ENCODE measurements around the gene PCDH9.
"Not testable (repeated sequence)": the region's sequence is repeated elsewhere in the genome, so short reads cannot be mapped to it uniquely, and the experiment has no call there.

The PCDH9 gene

GRCh38 chr13:66624302-66624701 is 605.8 kb downstream of the PCDH9 start:
- Histone ChIP-seq H3K79me2 (ENCODE audit: control insufficient read depth, insufficient read depth, low read length, unreplicated experiment) (no peaks in the 10 kb centered on the region), H3K36me3 (ENCODE audit: insufficient read depth, low read length) (no peaks in the 10 kb centered on the region), H3K4me3 (ENCODE audit: low read depth, low read length) (no peak overlapping the region), H3K27me3 (ENCODE audit: insufficient read depth, low read length) (no peaks in the 10 kb centered on the region), H3K27ac (ENCODE audit: low read depth, low read length) (no peak overlapping the region), H2AFZ (ENCODE audit: low read length, unreplicated experiment) (no peak overlapping the region), H3K4me1 (ENCODE audit: control insufficient read depth, insufficient read depth, low read length, unreplicated experiment) (no peaks in the 10 kb centered on the region)

- Histone ChIP-seq H3K4me3 (ENCODE audit: low read depth, low read length) (no peak overlapping the region), H3K36me3 (ENCODE audit: insufficient read depth, low read length) (no peaks in the 10 kb centered on the region), H3K27ac (ENCODE audit: low read depth, low read length) (no peak overlapping the region), H3K4me1 (ENCODE audit: control insufficient read depth, insufficient read depth, low read length, unreplicated experiment) (no peaks in the 10 kb centered on the region), H3K27me3 (ENCODE audit: insufficient read depth, low read length) (no peaks in the 10 kb centered on the region), H2AFZ (ENCODE audit: low read length, unreplicated experiment) (no peak overlapping the region), H3K79me2 (ENCODE audit: control insufficient read depth, insufficient read depth, low read length, unreplicated experiment) (no peaks in the 10 kb centered on the region)
Measured at GRCh38 chr13:66623129-66623820, 606.9 kb downstream of the PCDH9 start.

DNA sequence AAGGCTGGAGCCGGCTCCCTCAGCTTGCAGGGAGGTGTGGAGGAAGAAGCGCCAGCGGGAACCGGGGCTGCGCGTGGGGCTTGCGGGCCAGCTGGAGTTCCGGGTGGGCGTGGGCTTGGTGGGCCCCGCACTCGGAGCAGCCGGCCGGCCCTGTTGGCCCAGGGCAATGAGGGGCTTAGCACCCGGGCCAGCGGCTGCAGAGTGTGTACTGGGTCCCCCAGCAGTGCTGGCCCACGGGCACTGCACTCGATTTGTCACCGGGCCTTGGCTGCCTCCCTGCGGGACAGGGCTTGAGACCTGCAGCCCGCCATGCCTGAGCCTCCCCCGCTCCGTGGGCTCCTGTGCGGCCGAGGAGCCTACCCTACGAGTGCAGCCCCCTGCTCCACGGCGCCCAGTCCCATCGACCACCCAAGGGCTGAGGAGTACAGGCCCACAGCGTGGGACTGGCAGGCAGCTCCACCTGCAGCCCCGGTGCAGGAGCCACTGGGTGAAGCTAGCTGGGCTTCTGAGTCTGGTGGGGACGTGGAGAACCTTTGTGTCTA is 608.2 kb downstream of the PCDH9 start:
- not testable (repeated sequence) for H3K4me3 ChIP-seq (ENCODE audit: low read depth, low read length); H3K27me3 ChIP-seq (ENCODE audit: insufficient read depth, low read length); H3K27ac ChIP-seq (ENCODE audit: low read depth, low read length); H3K36me3 ChIP-seq (ENCODE audit: insufficient read depth, low read length); H3K79me2 ChIP-seq (ENCODE audit: control insufficient read depth, insufficient read depth, low read length, unreplicated experiment); H3K4me1 ChIP-seq (ENCODE audit: control insufficient read depth, insufficient read depth, low read length, unreplicated experiment); H2AFZ ChIP-seq (ENCODE audit: low read length, unreplicated experiment)

DNA sequence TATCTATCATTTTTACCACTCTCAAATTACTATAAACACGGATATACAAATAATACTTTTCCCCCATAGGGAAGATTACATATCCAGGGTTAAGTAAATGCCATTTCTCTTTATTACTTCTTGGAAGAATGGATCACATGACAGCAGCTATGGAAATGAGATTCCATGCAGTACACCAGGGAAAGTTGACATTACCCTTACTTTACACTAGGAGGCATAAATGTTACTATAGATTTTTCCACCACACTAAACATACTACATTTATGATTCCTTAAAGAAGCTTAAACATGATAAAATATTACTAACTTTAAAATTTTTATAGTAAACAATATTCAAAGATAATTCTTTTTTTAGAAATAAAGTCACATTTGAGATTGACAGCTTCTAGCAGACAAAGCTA is 611.4 kb downstream of the PCDH9 start:
- Histone ChIP-seq H3K36me3 (ENCODE audit: insufficient read depth, low read length) (no peaks in the 10 kb centered on the region), H2AFZ (ENCODE audit: low read length, unreplicated experiment) (no peak overlapping the region), H3K79me2 (ENCODE audit: control insufficient read depth, insufficient read depth, low read length, unreplicated experiment) (no peaks in the 10 kb centered on the region), H3K27me3 (ENCODE audit: insufficient read depth, low read length) (no peaks in the 10 kb centered on the region), H3K4me1 (ENCODE audit: control insufficient read depth, insufficient read depth, low read length, unreplicated experiment) (no peaks in the 10 kb centered on the region), H3K27ac (ENCODE audit: low read depth, low read length) (no peak overlapping the region), H3K4me3 (ENCODE audit: low read depth, low read length) (no peak overlapping the region)

DNA sequence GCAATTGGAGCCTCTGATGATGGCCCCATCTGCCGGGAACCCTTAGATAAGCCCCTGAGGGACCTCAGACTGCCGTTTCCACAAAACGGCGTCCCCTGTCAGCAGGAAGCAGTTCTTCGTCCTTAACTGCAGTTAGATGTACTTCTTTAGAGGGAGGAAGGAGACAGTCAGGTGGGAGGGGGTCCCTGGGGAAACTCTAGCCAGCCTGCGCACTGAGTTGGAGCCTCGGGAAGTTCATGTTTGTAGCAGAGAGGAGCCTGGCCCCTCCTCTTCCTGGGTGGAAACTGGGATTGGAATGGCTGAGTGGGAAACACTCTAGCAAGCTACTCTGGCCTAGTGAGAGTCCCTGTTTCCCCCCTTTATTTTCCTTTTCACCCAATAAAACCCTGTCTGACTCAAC is 612.4 kb downstream of the PCDH9 start:
- Histone ChIP-seq H2AFZ (ENCODE audit: low read length, unreplicated experiment) (no peak overlapping the region), H3K4me3 (ENCODE audit: low read depth, low read length) (no peak overlapping the region), H3K79me2 (ENCODE audit: control insufficient read depth, insufficient read depth, low read length, unreplicated experiment) (no peaks in the 10 kb centered on the region), H3K27ac (ENCODE audit: low read depth, low read length) (no peak overlapping the region), H3K27me3 (ENCODE audit: insufficient read depth, low read length) (no peaks in the 10 kb centered on the region), H3K36me3 (ENCODE audit: insufficient read depth, low read length) (no peaks in the 10 kb centered on the region), H3K4me1 (ENCODE audit: control insufficient read depth, insufficient read depth, low read length, unreplicated experiment) (no peaks in the 10 kb centered on the region)

DNA sequence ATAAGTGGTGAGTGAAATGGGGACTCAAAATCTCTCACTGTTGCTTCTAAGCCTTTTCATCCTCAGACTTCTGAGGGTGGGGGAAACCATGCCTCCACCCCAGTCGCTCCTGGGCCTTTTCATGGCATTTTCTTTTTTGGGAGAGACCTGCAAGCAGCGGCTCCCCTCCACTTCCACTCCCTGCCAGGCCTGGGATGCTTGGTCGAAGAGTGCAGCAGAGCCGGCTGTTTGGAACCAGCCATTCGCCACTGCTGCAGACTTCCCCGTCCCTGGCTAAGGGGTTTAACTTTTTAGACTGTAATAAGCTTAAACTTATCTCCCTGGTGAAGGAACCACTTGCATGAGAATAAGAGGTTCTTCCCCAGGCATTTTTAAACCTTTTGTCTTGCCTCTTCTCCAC is 617.2 kb downstream of the PCDH9 start:
- Histone ChIP-seq H3K4me1 (ENCODE audit: control insufficient read depth, insufficient read depth, low read length, unreplicated experiment) (no peaks in the 10 kb centered on the region), H3K27me3 (ENCODE audit: insufficient read depth, low read length) (no peaks in the 10 kb centered on the region), H3K4me3 (ENCODE audit: low read depth, low read length) (no peak overlapping the region), H3K36me3 (ENCODE audit: insufficient read depth, low read length) (no peaks in the 10 kb centered on the region), H3K79me2 (ENCODE audit: control insufficient read depth, insufficient read depth, low read length, unreplicated experiment) (no peaks in the 10 kb centered on the region), H2AFZ (ENCODE audit: low read length, unreplicated experiment) (no peak overlapping the region), H3K27ac (ENCODE audit: low read depth, low read length) (no peak overlapping the region)

DNA sequence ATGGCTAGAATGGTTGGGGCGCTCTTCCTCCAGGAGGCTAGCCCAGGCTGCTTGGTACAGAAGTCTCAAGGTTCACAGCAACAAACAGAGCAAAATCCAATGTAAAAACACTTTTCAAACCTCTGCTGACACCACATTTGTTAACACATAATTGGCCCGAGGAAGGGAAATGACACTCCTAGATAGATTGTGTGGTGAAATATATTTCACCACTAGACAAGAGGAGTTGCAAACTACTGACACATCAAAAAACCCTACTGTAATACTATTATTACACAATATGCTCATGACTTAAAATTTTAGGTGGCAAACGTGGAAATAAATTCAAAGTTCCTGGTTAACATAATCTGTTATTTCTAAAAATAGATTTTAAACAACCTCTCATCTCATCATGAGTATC is 643.6 kb downstream of the PCDH9 start:
- Histone ChIP-seq H3K4me1 (ENCODE audit: control insufficient read depth, insufficient read depth, low read length, unreplicated experiment) (no peaks in the 10 kb centered on the region), H3K4me3 (ENCODE audit: low read depth, low read length) (no peak overlapping the region), H2AFZ (ENCODE audit: low read length, unreplicated experiment) (no peak overlapping the region), H3K36me3 (ENCODE audit: insufficient read depth, low read length) (no peaks in the 10 kb centered on the region), H3K27me3 (ENCODE audit: insufficient read depth, low read length) (no peaks in the 10 kb centered on the region), H3K27ac (ENCODE audit: low read depth, low read length) (no peak overlapping the region), H3K79me2 (ENCODE audit: control insufficient read depth, insufficient read depth, low read length, unreplicated experiment) (no peaks in the 10 kb centered on the region)

- no peaks in the 10 kb centered on the region for H3K4me1 ChIP-seq (ENCODE audit: control insufficient read depth, insufficient read depth, low read length, unreplicated experiment)
- H2AFZ ChIP-seq (ENCODE audit: low read length, unreplicated experiment), result no peak overlapping the region
- no peaks in the 10 kb centered on the region for H3K36me3 ChIP-seq (ENCODE audit: insufficient read depth, low read length)
- H3K27me3 ChIP-seq (ENCODE audit: insufficient read depth, low read length), result no peaks in the 10 kb centered on the region
- H3K27ac ChIP-seq (ENCODE audit: low read depth, low read length), result no peak overlapping the region
- no peaks in the 10 kb centered on the region for H3K79me2 ChIP-seq (ENCODE audit: control insufficient read depth, insufficient read depth, low read length, unreplicated experiment)
- no peak overlapping the region for H3K4me3 ChIP-seq (ENCODE audit: low read depth, low read length)
Measured at GRCh38 chr13:66585669-66586203, 644.4 kb downstream of the PCDH9 start.

DNA sequence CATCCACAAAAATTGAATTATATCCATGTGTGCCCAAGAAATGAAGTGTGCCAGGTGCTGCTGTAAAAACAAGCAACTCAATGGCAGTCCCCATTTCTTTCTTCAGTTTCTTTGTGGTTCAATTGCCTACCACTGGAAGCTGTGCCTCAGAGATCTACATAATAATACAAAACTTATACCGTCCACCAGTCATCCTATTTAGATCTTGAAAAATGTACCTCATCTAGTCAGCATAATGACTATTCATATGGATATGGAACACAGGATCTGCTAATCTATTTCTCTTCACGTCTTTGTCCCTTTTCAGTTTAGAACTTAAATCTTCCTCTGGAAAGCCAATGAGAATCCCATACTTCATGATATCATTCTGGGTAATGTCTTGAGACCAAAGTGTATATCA is 648.5 kb downstream of the PCDH9 start:
- Histone ChIP-seq H3K27me3 (ENCODE audit: insufficient read depth, low read length) (no peaks in the 10 kb centered on the region), H3K79me2 (ENCODE audit: control insufficient read depth, insufficient read depth, low read length, unreplicated experiment) (no peaks in the 10 kb centered on the region), H3K4me1 (ENCODE audit: control insufficient read depth, insufficient read depth, low read length, unreplicated experiment) (no peaks in the 10 kb centered on the region), H2AFZ (ENCODE audit: low read length, unreplicated experiment) (no peak overlapping the region), H3K27ac (ENCODE audit: low read depth, low read length) (no peak overlapping the region), H3K36me3 (ENCODE audit: insufficient read depth, low read length) (no peaks in the 10 kb centered on the region), H3K4me3 (ENCODE audit: low read depth, low read length) (no peak overlapping the region)

GRCh38 chr13:66578305-66578704 is 651.8 kb downstream of the PCDH9 start:
- Histone ChIP-seq H3K79me2 (ENCODE audit: control insufficient read depth, insufficient read depth, low read length, unreplicated experiment) (no peaks in the 10 kb centered on the region), H2AFZ (ENCODE audit: low read length, unreplicated experiment) (no peak overlapping the region), H3K27me3 (ENCODE audit: insufficient read depth, low read length) (no peaks in the 10 kb centered on the region), H3K36me3 (ENCODE audit: insufficient read depth, low read length) (no peaks in the 10 kb centered on the region), H3K27ac (ENCODE audit: low read depth, low read length) (no peak overlapping the region), H3K4me1 (ENCODE audit: control insufficient read depth, insufficient read depth, low read length, unreplicated experiment) (no peaks in the 10 kb centered on the region), H3K4me3 (ENCODE audit: low read depth, low read length) (no peak overlapping the region)

DNA sequence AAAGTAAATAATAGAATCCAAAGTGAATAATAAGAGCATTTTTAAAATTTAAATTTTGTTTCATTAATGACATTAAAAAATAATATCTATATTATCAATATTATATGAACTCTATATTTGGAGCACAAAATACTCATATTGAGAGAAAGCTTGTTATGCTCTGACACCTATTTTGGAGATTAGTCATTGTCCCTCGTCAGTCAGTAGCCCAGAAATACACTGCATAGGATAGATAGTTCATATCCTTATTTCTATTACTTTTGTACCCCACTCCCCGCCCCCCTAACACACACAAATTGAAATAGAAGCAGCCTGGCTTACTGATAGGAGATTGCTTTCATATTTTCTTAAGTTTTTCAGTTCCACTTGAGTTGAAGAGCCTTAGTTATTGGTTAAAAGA is 652.8 kb downstream of the PCDH9 start:
- Histone ChIP-seq H3K27me3 (ENCODE audit: insufficient read depth, low read length) (no peaks in the 10 kb centered on the region), H3K27ac (ENCODE audit: low read depth, low read length) (no peak overlapping the region), H3K36me3 (ENCODE audit: insufficient read depth, low read length) (no peaks in the 10 kb centered on the region), H2AFZ (ENCODE audit: low read length, unreplicated experiment) (no peak overlapping the region), H3K4me3 (ENCODE audit: low read depth, low read length) (no peak overlapping the region), H3K79me2 (ENCODE audit: control insufficient read depth, insufficient read depth, low read length, unreplicated experiment) (no peaks in the 10 kb centered on the region), H3K4me1 (ENCODE audit: control insufficient read depth, insufficient read depth, low read length, unreplicated experiment) (no peaks in the 10 kb centered on the region)
